ENCODE data around the gene MRPS9. TPM values are rescaled to one million over a fixed set of nuclear protein-coding genes. Genes with fewer than 3 reads are reported as not detected.

Gene MRPS9
- 22.1 and 24.3 TPM in 2 replicates for total RNA-seq (2014; rRNA removed)
- 19.0 TPM for polyA plus RNA-seq (2012)

GRCh38 chr2:105037572-105038382 lies at the start of gene MRPS9:
TSS of gene MRPS9 (plus strand) at chr2:105038069. CDS start at chr2:105038093, 24 bp downstream.
- peak; percentile 95 for DNase-seq (ENCODE audit: low read depth)

DNA sequence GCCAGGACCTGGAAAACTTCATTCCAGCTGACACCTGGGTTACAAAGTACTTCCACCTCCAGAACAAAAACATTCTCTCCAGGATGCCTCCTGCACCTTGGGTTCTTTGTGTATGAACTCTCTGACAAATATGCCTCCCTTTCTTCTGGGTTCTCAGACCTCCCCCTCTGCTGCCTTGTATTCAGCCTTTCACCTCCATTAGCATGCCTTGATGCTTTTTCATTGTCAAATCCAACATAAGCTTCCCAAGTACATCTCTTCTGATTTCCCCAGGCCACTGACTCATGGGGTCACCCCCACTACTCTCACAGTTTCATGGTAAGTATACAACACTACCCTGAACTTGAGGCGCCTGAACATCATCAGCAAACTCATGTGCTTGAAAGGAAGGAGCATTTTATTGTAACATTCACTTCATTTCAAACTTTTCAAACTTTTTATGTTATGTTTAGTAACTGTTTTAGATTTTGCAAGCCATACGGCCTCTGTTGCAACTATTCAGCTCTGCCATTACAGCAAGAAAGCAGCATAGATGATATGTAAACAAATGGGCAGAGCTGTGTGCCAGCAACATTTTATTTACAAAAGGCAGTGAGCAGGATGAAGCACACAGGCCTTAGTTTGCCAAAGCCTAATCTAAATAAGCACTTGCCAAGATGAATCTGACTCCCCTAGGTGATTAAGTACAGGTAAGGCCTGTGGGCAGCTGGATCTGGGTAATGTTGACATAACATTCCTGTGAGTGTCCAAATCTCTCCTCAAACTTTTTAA lies 32.5 kb upstream of the MRPS9 start:
- no peak for DNase-seq (ENCODE audit: low read depth)

DNA sequence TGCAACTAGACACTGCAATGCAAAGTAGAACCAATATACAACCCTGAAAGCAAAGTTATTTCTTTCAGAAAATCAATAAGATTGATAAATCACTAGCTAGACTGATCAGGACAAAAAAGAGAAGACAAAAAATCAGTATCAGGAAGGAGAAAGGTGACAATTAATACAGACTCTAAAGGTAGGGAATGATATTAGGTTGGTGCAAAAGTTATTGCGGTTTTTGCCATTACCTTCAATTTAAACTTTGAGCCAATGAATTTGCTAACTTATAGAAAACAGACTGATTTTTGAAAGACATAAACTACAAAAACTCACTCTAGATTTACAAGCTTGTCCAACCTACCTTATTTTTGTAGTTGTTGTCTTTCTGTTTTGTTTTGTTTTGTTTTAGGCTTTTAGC lies 30.5 kb upstream of the MRPS9 start:
- no peak for DNase-seq (ENCODE audit: low read depth)

DNA sequence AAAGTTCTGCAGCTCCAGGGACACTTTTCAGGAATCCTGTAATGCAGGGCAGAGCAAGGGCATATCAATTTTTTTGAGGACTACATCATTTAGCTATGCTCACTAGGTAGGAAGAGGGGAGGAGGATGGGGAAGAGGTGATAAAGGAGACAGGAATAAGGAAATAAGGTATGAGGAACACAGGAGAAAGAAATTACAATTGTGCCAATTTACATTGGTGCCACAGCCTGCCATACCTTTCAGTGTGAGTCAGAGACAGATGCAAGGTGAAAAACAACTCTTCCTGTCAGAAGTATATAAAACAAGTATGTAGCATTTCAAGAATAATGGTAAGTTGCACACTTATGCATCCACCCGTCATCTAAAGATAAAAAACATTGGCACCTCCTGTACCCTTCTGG lies 5.4 kb upstream of the MRPS9 start:
- no peak for DNase-seq (ENCODE audit: low read depth)

- no peak for DNase-seq (ENCODE audit: low read depth)
Observed at GRCh38 chr2:105034170-105034569, 3.7 kb upstream of the MRPS9 start.

GRCh38 chr2:105038383-105039061 lies 653 bp downstream of the MRPS9 start:
- peak; percentile 15 for DNase-seq (ENCODE audit: low read depth)

GRCh38 chr2:105039559-105039958 lies 1.7 kb downstream of the MRPS9 start:
- DNase-seq (ENCODE audit: low read depth) = no peak

DNA sequence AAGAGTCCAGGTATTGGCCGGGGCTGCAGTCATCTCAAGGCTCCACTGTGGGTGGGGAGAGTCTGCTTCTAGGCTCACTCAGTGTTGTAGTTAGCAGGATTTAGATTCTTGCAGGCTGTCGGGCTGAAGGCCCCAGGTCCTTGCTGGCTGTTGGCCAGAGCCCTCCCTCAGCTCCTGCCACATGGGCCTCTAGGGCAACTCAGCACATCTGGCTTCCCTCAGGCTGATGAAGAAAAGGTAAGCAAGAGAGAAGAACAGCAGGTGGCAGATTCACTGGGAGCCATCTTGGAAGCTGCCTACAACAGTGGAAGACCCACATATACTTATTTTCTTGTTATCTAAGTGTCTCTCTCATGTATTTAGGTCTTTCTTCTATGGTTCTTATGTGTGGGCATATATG lies 4.3 kb downstream of the MRPS9 start:
- no peak for DNase-seq (ENCODE audit: low read depth)

- no peak for DNase-seq (ENCODE audit: low read depth)
Observed at GRCh38 chr2:105052773-105053172, 14.9 kb downstream of the MRPS9 start.

DNA sequence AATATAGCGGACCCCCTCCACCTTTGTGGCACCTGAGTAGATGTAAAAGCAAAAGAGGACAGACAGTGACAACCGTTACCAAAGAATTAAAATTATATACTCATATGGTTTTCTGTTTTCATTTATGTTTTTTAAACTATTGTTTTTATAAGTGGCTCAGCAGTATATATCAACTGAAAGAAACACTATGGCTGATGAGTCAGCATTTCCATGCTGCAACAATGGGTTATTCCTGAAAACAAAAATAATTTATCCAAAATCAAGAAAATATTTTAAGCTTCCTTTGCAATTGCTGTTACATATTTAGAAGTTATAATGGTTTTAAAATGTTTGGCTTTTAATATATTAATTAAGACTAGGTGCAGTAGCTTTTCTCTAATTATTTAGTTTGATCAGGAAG lies 17.7 kb downstream of the MRPS9 start:
- DNase-seq (ENCODE audit: low read depth) = no peak

DNA sequence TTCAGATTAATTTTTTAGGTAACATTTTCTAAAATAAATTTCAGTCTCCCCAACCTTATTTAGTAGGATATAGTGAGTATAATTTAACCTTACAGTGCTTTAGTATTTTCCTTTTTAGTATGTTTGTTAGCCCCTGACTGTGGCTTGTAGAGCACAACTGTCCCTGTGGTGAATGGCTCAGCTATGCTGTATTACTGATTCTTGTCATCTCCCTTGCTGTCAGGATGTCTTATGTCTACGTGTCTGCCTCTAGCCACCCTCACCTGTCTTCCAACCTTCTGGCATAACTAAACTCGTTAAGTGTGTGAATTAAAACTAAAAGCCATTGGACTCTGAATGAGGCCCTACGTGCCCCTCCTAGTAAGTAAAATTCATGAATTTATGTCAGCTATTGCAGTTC lies 18.4 kb downstream of the MRPS9 start:
- no peak for DNase-seq (ENCODE audit: low read depth)

DNA sequence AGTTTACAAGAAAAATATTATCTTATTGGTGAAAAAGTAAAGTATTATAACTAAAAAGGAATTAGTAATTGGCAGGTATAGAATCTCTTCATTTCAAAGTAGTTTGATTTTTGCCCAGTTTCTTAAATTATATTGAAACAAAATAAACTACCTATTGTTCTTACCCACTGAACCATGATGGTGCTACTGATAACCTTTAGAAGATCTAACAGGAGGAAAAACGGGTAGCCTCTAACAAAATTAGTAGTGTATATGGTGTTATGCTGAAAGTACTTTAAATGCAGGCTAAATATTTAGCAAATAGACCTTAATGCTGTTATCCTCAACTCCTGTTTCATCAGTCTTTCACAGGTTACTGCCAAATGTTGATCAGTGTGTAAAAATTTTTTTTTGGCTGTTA lies 19.1 kb downstream of the MRPS9 start:
- no peak for DNase-seq (ENCODE audit: low read depth)

DNA sequence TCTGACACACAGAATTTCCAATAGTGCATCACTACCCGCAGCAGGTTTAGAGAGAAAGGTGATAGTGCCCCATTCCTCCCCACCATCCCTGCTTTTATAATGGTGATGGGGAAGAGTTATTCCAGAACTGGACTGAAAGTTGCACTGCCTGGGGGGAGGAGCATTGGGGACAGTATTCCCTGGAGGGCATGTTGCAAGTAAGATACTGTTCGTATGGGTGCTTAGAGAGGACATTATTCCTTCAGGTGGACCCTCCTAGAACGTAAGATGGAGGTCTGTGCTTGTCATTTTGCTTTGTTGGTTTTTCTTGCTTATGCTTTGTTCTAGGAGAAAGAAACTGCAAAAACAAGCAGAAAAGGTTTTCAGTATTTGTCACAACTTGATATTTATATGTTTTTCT lies 23.7 kb downstream of the MRPS9 start:
- DNase-seq (ENCODE audit: low read depth) = no peak

- no peak for DNase-seq (ENCODE audit: low read depth)
Observed at GRCh38 chr2:105062158-105062557, 24.3 kb downstream of the MRPS9 start.

DNA sequence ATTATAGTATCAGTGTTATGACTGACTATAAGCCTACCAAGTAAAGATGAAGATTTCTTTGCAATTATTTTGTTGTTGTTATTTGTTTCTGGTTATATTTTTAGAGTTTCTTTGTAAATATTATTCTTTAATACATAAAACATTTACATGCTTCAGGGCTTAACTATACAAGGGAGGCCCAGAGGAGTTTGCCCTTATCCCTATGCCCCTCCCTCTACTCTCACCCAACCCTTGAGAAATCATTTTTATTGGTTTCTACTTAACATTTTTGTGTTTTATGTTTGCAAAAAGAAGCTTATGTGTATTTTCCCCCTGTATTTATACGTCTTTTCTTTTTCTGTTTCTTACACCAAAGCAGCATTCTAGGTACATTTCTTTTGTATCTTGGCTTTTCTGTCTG lies 30.5 kb downstream of the MRPS9 start:
- DNase-seq (ENCODE audit: low read depth) = no peak

GRCh38 chr2:105068875-105069274 lies 31.0 kb downstream of the MRPS9 start:
- no peak for DNase-seq (ENCODE audit: low read depth)

DNA sequence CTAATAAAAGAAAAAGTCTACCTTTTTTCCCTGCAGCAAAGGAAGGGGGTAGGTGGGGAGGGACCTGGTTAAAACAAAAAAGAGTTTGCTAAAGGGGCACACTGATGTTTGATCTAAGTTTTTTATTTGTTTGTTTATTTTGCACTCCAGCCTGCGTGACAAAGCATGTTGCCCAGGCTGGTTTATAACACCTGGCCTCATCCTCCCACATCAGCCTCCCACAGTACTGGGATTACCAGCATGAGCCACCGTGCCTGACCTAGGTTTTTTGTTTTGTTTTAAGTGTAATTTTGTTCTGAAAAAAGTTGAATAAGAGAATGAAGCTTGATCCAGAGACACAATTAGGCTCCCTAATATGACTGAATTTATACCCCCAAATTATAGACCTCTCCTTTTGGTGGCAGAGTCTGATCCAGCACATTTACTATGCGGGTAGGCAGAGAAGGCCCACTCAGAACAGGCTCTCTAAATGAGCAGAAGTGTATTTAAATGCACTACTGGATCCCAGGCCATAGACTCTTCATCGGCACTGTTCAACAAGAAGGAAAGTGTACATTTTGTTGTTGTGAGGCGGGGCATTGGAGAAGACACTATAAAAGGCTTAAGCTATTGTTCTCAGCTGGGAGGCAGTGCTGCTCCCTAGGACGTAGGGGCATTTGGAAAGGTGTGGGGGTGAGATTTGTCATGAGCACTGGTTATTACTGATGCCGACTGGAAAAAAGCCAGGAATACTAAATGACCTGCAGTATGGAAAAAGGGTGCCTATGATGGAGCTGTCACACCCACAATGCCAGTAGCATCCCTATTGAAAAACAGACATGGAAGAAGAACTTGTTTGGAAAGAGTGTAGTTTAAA lies 32.4 kb downstream of the MRPS9 start:
- DNase-seq (ENCODE audit: low read depth) = no peak

DNA sequence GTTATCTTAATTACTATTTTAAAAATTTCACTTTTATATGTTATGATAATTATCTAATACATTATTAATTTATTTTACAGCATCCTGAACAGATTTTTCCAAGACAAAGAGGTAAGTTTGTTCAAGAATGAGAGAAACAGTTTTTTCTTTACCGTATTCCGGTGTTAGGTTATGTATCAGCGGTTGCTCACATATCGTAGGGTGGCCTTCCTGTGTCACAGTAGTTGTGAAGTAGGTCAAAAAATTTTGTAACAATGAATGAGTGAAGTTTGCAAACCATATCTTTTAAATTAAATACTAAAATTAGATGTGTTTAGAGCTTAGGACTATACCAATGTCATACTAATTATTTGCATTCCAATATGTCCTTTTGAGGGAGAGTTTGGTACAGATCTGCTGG lies 33.5 kb downstream of the MRPS9 start:
- DNase-seq (ENCODE audit: low read depth) = no peak

DNA sequence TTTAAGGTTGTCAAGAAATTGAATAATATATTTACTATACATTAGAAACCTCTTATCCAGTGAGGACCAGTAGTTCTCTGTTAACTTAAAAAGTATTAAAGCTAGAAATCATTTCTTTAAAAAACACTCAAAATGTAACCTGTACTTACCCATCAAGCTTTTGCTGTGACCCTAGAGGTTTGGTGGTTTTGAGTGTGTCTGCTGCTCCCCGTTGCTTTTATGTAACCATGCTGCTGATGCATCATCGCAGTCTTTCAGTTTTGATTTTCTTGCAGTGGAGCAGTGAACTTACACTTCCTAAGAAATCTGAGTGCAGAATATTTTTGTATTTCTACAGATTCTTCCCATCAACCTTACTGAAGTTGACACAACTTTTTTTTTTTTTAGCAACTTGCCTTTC lies 34.2 kb downstream of the MRPS9 start:
- DNase-seq (ENCODE audit: low read depth) = no peak

- DNase-seq (ENCODE audit: low read depth) = no peak
Observed at GRCh38 chr2:105073591-105073990, 35.7 kb downstream of the MRPS9 start.

DNA sequence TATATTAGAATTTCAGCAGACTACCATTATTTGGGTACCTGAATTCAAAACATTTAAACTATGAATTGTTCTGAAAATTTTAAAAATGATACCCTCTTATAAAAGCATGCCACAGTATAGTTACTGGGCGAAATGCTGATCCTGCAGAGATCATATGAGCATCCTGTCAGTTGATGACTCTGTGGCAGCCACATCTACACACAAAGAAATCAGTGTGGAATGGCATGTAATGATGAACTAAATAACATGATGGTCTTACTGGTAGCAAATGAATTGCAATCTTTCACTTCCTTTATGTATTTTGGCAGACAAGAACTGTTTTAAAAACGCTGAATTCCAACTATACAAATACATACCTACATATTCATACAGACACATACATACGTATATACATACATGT lies 38.3 kb downstream of the MRPS9 start:
- DNase-seq (ENCODE audit: low read depth) = no peak
